ENCODE measurements around the gene BSPRY. TPM values are rescaled to one million over a fixed set of nuclear protein-coding genes. Genes with fewer than 3 reads are reported as not detected.
"Not testable (repeated sequence)": the region's sequence is repeated elsewhere in the genome, so short reads cannot be mapped to it uniquely, and the experiment has no call there.

Gene BSPRY
- total and polyA plus RNA-seq, 3 experiments from 2014 or later, result 0.55 to 1.8 (median 1.4) TPM

- H3K9me3 Mint-ChIP-seq; H3K27ac ChIP-seq (ENCODE audit: low read depth, low read length); H3K27me3 ChIP-seq (ENCODE audit: insufficient read depth, low read length, poor library complexity, severe bottlenecking); H3K9me3 ChIP-seq (ENCODE audit: low read length); POLR2A ChIA-PET; H3K4me3 Mint-ChIP-seq; H3K36me3 ChIP-seq (ENCODE audit: insufficient read depth, low read length); H3K4me3 ChIP-seq (ENCODE audit: low read length); DNase-seq; H3K27me3 Mint-ChIP-seq: not testable (repeated sequence)
- H3K36me3 Mint-ChIP-seq, result peaks cover 0 to 38% (median 11%) of the 10 kb centered on the region in 3 donors
- peaks cover 21% of the 10 kb centered on the region for H3K4me1 ChIP-seq (ENCODE audit: insufficient read depth, low read length)
- CTCF ChIA-PET, result interaction anchor here (1.1 to 9.0 kb wide), 4 partner anchors 30 to 251 kb away, joined by 3 to 62 read pairs (median 5); partner anchors contain the start of genes CDC26, HDHD3, PRPF4 and WDR31
- peak overlapping the region in 5 of 8 donors; percentile 41 to 97 (median 92) for H3K27ac Mint-ChIP-seq
- H3K4me1 Mint-ChIP-seq, result peaks cover 31 to 47% (median 40%) of the 10 kb centered on the region in 3 donors
Measured at GRCh38 chr9:113406353-113406752, 57.0 kb downstream of the BSPRY start.

- H3K27me3 Mint-ChIP-seq; POLR2A ChIA-PET; H3K27me3 ChIP-seq (ENCODE audit: insufficient read depth, low read length, poor library complexity, severe bottlenecking); H3K4me3 ChIP-seq (ENCODE audit: low read length); H3K36me3 ChIP-seq (ENCODE audit: insufficient read depth, low read length); H3K9me3 Mint-ChIP-seq; H3K27ac ChIP-seq (ENCODE audit: low read depth, low read length); H3K9me3 ChIP-seq (ENCODE audit: low read length): not testable (repeated sequence)
- DNase-seq, result peak; percentile 40 to 74 (median 53)
- H3K4me3 Mint-ChIP-seq, result peak overlapping the region in 6 of 7 donors; percentile 35 to 90 (median 56)
- peak overlapping the region; percentile 39 to 97 (median 90) for H3K27ac Mint-ChIP-seq
- peaks cover 0 to 38% (median 11%) of the 10 kb centered on the region in 3 donors for H3K36me3 Mint-ChIP-seq
- CTCF ChIA-PET, result interaction anchor here (1.1 to 9.0 kb wide), 4 partner anchors 31 to 172 kb away, joined by 3 to 62 read pairs (median 5); partner anchors contain the start of genes CDC26, HDHD3, PRPF4 and WDR31
- H3K4me1 Mint-ChIP-seq, result peaks cover 26 to 41% (median 35%) of the 10 kb centered on the region in 3 donors
- peaks cover 20% of the 10 kb centered on the region for H3K4me1 ChIP-seq (ENCODE audit: insufficient read depth, low read length)
Measured at GRCh38 chr9:113406873-113407511, 57.7 kb downstream of the BSPRY start.

- H3K27me3 Mint-ChIP-seq, result peaks cover 0 to 3% of the 10 kb centered on the region in 2 donors
- POLR2A ChIA-PET, result interaction anchor here (0.9 to 2.5 kb wide), 8 partner anchors 8 to 170 kb away, joined by 3 to 19 read pairs (median 8); partner anchors contain the start of genes ALAD, CDC26, HDHD3 and PRPF4
- Histone ChIP-seq H3K9me3 (ENCODE audit: low read length) (no peaks in the 10 kb centered on the region), H3K4me3 (ENCODE audit: low read length) (peak overlapping the region; percentile 82), H3K36me3 (ENCODE audit: insufficient read depth, low read length) (no peaks in the 10 kb centered on the region), H3K27me3 (ENCODE audit: insufficient read depth, low read length, poor library complexity, severe bottlenecking) (no peaks in the 10 kb centered on the region), H3K4me1 (ENCODE audit: insufficient read depth, low read length) (peaks cover 20% of the 10 kb centered on the region), H3K27ac (ENCODE audit: low read depth, low read length) (peak overlapping the region; percentile 91)
- H3K36me3 Mint-ChIP-seq, result peaks cover 0 to 38% (median 11%) of the 10 kb centered on the region in 3 donors
- DNase-seq, result no peak
- peak overlapping the region; percentile 90 to 99 (median 97) for H3K4me3 Mint-ChIP-seq
- peaks cover 28 to 41% (median 34%) of the 10 kb centered on the region in 3 donors for H3K4me1 Mint-ChIP-seq
- H3K27ac Mint-ChIP-seq, result peak overlapping the region; percentile 92 to 100 (median 98)
- CTCF ChIA-PET, result interaction anchor here (0.8 to 3.1 kb wide), 8 partner anchors 9 to 248 kb away, joined by 4 to 33 read pairs (median 5); partner anchors contain the start of genes ALAD, CDC26, PRPF4 and WDR31
- no peaks in the 10 kb centered on the region for H3K9me3 Mint-ChIP-seq
Measured at GRCh38 chr9:113409481-113409880, 60.1 kb downstream of the BSPRY start.

GRCh38 chr9:113409883-113410206, 60.5 kb downstream of the BSPRY start:
- Histone ChIP-seq H3K27ac (ENCODE audit: low read depth, low read length) (peak overlapping the region; percentile 91), H3K4me1 (ENCODE audit: insufficient read depth, low read length) (peaks cover 20% of the 10 kb centered on the region), H3K36me3 (ENCODE audit: insufficient read depth, low read length) (no peaks in the 10 kb centered on the region), H3K9me3 (ENCODE audit: low read length) (no peaks in the 10 kb centered on the region), H3K27me3 (ENCODE audit: insufficient read depth, low read length, poor library complexity, severe bottlenecking) (no peaks in the 10 kb centered on the region), H3K4me3 (ENCODE audit: low read length) (peak overlapping the region; percentile 82)
- POLR2A ChIA-PET, result interaction anchor here (0.6 to 2.5 kb wide), 10 partner anchors 9 to 189 kb away, joined by 3 to 19 read pairs (median 6); partner anchors contain the start of genes ALAD, CDC26, FKBP15 and HDHD3
- Mint-ChIP-seq H3K27me3 (peaks cover 0 to 3% of the 10 kb centered on the region in 2 donors), H3K27ac (peak overlapping the region; percentile 92 to 100 (median 98)), H3K4me1 (peaks cover 28 to 41% (median 34%) of the 10 kb centered on the region in 3 donors), H3K36me3 (peaks cover 0 to 38% (median 11%) of the 10 kb centered on the region in 3 donors), H3K4me3 (peak overlapping the region; percentile 90 to 99 (median 97)), H3K9me3 (no peaks in the 10 kb centered on the region)
- CTCF ChIA-PET, result interaction anchor here (0.8 to 3.1 kb wide), 9 partner anchors 9 to 248 kb away, joined by 4 to 33 read pairs (median 4); partner anchors contain the start of genes ALAD, CDC26, PRPF4 and WDR31
- DNase-seq, result no peak

- peak within 1 kb of the TSS; percentile 90 to 99 (median 97) for H3K4me3 Mint-ChIP-seq
- H3K27ac Mint-ChIP-seq, result peak within 1 kb of the TSS; percentile 92 to 100 (median 98)
- ChIA-PET CTCF (interaction anchor here (0.8 to 3.1 kb wide), 9 partner anchors 10 to 248 kb away, joined by 4 to 33 read pairs (median 4); partner anchors contain the start of genes ALAD, CDC26, PRPF4 and WDR31), POLR2A (interaction anchor here (0.5 to 2.5 kb wide), 13 partner anchors 9 to 989 kb away, joined by 3 to 19 read pairs (median 6); partner anchors contain the start of genes ALAD, CDC26, FKBP15 and HDHD3)
- Histone ChIP-seq H3K27me3 (ENCODE audit: insufficient read depth, low read length, poor library complexity, severe bottlenecking) (no peaks in the 10 kb centered on the region), H3K27ac (ENCODE audit: low read depth, low read length) (peak within 1 kb of the TSS; percentile 91), H3K36me3 (ENCODE audit: insufficient read depth, low read length) (no peaks in the 10 kb centered on the region), H3K4me1 (ENCODE audit: insufficient read depth, low read length) (peaks cover 20% of the 10 kb centered on the region), H3K9me3 (ENCODE audit: low read length) (no peaks in the 10 kb centered on the region), H3K4me3 (ENCODE audit: low read length) (peak within 1 kb of the TSS; percentile 82)
- peaks cover 0 to 3% of the 10 kb centered on the region in 2 donors for H3K27me3 Mint-ChIP-seq
- peak; percentile 90 to 95 (median 94) for DNase-seq
- no peaks in the 10 kb centered on the region for H3K9me3 Mint-ChIP-seq
- H3K36me3 Mint-ChIP-seq, result peaks cover 0 to 38% (median 11%) of the 10 kb centered on the region in 3 donors
- peaks cover 28 to 41% (median 34%) of the 10 kb centered on the region in 3 donors for H3K4me1 Mint-ChIP-seq
Measured at GRCh38 chr9:113410207-113410864, 61.0 kb downstream of the BSPRY start, which contains the start of the genes C9orf43 and POLE3. Gene C9orf43, plus strand, starts transcription at chr9:113410747. Its CDS starts 2,747 bp downstream, at chr9:113413494. Gene POLE3, minus strand, starts transcription at chr9:113410675. Its CDS starts 382 bp downstream, at chr9:113410293.

- Histone ChIP-seq H3K27me3 (ENCODE audit: insufficient read depth, low read length, poor library complexity, severe bottlenecking) (no peaks in the 10 kb centered on the region), H3K36me3 (ENCODE audit: insufficient read depth, low read length) (no peaks in the 10 kb centered on the region), H3K4me3 (ENCODE audit: low read length) (no peak overlapping the region), H3K27ac (ENCODE audit: low read depth, low read length) (no peak overlapping the region), H3K9me3 (ENCODE audit: low read length) (no peaks in the 10 kb centered on the region), H3K4me1 (ENCODE audit: insufficient read depth, low read length) (peaks cover 4% of the 10 kb centered on the region)
- H3K27ac Mint-ChIP-seq, result no peak overlapping the region
- H3K4me3 Mint-ChIP-seq, result no peak overlapping the region
- no peaks in the 10 kb centered on the region for H3K36me3 Mint-ChIP-seq
- peaks cover 0 to 2% (median 0%) of the 10 kb centered on the region in 3 donors for H3K4me1 Mint-ChIP-seq
- peaks cover 0 to 2% of the 10 kb centered on the region in 2 donors for H3K27me3 Mint-ChIP-seq
- DNase-seq, result no peak
- CTCF ChIA-PET, result no interaction called here
- POLR2A ChIA-PET, result no interaction called here
- no peaks in the 10 kb centered on the region for H3K9me3 Mint-ChIP-seq
Measured at GRCh38 chr9:113416149-113416721, 66.9 kb downstream of the BSPRY start.

- Mint-ChIP-seq H3K9me3 (no peaks in the 10 kb centered on the region), H3K36me3 (no peaks in the 10 kb centered on the region), H3K27ac (no peak overlapping the region), H3K27me3 (peaks cover 0 to 2% of the 10 kb centered on the region in 2 donors), H3K4me3 (no peak overlapping the region), H3K4me1 (peaks cover 0 to 2% (median 0%) of the 10 kb centered on the region in 3 donors)
- DNase-seq, result no peak
- ChIA-PET POLR2A (no interaction called here), CTCF (no interaction called here)
- Histone ChIP-seq H3K27me3 (ENCODE audit: insufficient read depth, low read length, poor library complexity, severe bottlenecking) (no peaks in the 10 kb centered on the region), H3K4me1 (ENCODE audit: insufficient read depth, low read length) (no peaks in the 10 kb centered on the region), H3K27ac (ENCODE audit: low read depth, low read length) (no peak overlapping the region), H3K4me3 (ENCODE audit: low read length) (no peak overlapping the region), H3K36me3 (ENCODE audit: insufficient read depth, low read length) (no peaks in the 10 kb centered on the region), H3K9me3 (ENCODE audit: low read length) (no peaks in the 10 kb centered on the region)
Measured at GRCh38 chr9:113417370-113417769, 68.0 kb downstream of the BSPRY start.
